GM18502 (cell line): ENCODE measurements around the gene CHKB.

ENCODE experiments used
- ATAC-seq: cut with Tn5 transposase; IDR thresholded peaks from one replicate; pipeline ENCODE4 v1.9.1; 2021; ENCODE audit warnings: mild to moderate bottlenecking; ENCODE audit not compliant: unreplicated experiment, poor library complexity

Gene CHKB

DNA sequence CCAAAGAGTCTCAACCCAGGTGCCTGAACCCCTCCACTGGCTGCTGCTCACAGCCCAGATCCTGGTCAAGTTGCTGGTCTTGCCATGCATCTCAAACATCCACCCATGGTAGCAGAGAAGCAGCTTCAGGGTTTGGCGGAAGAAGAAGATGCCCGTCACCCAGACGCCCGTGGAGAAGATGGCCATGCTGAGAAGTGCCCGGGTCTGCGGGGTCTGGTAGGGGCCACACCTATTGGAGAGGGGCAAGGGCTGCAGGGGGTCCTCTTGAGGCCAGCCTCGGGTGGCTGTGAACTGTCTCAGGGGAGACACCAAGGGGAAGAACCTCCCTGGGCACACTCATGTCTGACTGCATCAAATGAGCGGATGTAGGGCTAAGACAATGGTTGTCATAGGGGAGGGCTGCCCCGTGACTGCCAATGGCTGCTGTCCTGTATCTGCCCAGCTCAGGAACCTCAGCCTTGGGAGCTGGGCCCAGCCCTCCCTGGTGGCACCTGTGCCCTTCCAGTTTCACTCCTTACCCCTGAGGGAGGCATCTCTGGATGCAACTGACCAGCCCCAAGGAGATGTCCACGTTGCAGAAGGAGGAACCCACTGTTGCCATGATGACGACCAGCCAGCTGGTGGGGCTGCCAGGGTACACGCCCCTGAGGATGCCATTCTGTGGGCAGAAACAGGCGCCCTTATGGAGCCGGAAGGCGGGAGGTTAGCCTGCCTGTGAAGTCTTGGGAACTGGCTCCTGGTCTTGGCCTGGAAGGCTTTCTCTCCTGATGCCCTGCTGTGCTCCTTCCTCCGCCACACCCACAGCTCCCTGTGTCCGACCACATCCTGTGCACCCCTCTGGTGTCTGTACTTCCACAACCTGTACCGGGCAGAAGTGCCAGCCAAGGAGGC is 5.6 kb downstream of the CHKB start:
- ATAC-seq: no peak

DNA sequence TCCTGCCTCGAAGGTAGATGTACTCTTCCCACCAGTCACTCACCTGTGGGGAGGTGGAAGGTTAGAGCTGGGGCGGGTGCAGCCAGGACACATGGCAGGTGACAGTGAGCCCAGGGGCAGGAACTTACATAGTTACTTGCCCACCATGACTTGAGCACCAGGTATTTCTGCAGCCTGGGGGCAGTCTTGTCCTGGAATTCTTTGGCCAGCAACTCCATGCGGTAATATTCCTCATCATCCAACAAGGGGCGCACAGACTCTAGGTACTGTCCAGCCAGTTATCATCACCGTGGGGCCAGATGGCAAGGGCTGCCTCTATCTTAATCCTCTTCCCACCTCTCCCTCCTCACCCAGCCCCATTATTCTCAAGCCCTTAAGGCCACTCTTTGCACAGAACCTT is 6.6 kb downstream of the CHKB start:
- ATAC-seq: no peak

DNA sequence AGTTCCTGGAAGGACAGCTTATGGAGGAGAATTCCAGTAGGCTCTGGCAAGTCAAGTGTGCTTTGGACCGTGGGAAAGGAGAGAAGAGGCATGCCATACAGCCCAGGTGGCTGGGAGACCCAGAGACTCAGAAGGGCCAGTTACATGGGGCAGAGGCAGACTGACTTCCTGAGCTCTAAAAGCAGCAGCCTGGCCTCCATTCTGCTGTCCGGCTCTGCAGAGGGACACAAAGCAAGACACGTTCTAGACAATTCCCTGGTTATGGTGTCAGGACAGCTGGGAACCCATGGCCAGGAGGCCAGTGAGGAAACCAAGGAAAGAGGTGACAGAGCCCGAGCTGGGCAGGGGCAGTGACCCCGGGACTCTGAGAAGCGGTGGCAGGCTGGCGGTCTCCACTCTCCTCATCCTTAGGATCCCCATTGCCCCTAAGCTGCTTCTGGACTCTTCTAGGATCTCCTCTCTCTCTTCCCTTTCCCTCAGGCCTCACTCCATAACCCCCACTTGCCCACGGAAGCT is 7.2 kb downstream of the CHKB start:
- ATAC-seq: no peak

DNA sequence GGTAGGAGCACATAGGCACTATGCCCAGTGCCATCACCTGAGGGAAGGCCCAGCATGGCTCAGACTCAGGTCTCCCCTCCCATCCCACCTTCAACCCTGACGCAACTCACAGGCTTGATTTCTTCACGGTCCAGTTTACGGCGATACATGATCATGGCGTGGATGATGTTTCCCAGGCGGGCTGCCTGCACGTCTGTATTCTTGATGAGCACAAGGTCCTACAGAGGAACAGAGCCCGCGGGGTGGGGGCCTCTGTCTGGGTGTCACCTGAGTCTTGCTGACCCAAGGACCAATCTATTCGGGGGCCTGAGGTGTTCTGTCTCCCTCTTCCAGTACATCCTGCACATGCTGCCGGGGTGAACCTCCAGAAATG is 8.3 kb downstream of the CHKB start:
- ATAC-seq: no peak

DNA sequence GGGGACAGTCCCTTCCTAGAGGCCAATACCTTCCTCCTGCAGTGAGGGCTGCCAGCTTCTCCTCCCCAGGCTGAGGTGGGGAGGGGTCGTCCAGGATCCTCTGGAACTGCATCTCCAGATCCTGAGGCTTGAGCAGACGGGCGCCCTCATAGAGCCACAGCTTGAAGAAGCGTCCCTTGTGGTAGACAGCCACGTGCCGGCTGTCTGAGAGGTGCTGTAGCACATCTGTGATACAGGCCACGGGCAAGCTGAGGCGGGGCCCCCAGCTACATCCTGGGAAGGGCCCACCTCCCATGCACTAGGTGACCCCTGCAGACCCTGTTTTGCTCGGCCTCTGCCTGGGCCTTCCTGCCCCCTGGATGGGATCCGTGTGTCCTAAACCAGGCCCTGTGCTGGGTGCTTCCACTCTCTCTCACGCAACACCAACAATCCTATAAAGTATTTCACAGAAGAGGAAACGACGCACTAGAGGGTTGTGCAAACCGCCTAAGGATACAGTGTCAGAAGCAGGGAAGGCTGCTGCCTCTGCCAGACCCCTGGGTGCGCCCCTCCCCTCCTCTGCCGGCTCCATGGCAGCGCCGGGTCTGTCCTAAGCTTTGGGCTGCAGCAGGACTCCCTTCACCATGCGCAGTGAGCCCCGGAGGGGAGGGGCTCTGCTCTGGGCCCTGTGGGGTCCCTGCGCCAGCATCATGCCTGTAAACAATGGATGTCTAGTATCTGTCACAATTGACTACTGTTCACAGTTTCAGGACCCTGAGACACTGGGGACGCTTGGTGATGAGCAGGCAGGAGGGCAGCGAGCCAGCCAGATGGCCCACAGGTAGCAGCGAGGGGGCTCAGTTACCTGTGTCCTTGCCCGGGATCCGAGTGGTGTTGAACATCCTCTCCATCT is 8.9 kb downstream of the CHKB start:
- ATAC-seq: no peak

DNA sequence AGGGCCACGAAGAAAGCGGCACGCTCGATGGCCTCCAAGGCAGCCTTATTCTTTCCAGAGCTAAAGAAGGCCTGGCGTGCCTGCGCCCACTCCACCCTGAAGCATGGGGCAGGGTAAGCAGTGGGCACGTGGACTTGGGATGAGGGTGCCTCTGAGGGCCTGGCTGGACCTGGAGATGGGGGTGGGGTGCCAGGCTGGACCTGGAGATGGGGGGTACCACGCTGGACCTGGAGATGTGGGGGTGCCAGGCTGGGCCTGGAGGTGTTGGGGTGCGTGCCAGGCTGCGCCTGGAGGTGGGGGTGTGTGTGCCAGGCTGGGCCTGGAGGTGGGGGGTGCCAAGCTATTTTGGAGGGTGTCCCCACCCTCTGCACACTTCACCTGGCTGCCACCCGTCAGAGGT is 9.7 kb downstream of the CHKB start:
- ATAC-seq: no peak

DNA sequence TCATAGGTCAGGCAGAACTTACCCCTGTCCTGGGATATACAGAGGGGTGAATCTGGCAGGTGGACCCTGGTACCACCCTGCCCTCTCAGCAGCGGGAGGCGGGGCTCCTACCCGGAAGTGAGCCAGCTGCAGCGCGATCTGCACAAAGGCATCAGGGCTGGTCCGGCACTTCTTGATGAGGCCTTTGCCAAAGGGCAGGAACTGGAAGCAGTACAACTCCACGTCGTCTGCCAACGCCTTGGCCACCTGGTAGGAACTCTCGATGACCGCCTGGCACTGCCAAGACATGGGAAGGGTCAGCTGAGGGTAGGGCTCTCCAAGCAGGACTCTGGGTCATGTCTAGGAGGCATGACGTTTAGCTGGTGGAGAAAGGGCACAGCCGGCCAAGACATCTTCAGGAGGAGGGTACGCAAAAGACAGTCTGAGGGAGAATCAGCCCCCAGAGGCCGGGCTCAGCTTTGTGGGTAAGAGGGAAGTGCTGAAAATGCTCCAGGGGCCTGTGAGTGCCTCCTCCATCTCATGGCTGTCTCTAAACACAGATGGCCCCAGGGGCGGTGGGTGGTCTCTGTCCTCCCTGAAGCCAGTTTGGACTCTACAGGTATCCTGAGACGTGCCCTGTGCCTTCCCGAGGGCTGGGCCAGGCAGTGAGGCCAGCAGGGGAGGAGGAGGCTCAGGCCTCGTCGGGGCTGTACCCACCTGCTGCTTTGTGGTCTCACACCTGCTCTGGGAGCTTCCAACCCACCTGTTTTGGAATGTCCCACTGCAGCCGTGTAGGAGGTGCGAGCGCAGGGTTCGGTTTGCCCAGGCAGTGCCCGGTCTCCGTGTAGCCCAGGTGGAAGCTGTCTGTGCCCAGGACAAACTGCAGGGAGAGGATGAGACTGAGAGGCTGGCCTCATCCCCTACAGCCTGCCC is 11.1 kb downstream of the CHKB start:
- no peak for ATAC-seq

DNA sequence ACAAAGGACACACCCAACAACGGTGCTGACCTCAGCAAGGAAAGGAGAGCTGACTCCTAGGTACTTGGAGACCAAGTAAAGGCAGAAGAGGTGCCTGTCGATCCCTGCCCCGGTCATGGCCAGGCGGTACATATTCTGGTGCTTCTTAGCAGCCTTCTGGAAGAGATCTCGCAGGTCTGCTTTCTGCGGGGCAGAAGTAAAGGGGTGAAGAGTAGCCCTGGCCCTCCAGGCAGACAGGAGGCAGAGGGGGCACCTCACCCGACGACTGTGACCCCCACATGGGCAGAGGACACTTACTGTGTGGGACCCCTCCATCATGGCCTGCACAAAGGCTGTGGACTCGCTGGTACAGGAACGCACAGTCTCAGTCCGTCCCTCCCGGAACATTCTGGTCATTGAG is 11.8 kb downstream of the CHKB start:
- ATAC-seq: no peak

DNA sequence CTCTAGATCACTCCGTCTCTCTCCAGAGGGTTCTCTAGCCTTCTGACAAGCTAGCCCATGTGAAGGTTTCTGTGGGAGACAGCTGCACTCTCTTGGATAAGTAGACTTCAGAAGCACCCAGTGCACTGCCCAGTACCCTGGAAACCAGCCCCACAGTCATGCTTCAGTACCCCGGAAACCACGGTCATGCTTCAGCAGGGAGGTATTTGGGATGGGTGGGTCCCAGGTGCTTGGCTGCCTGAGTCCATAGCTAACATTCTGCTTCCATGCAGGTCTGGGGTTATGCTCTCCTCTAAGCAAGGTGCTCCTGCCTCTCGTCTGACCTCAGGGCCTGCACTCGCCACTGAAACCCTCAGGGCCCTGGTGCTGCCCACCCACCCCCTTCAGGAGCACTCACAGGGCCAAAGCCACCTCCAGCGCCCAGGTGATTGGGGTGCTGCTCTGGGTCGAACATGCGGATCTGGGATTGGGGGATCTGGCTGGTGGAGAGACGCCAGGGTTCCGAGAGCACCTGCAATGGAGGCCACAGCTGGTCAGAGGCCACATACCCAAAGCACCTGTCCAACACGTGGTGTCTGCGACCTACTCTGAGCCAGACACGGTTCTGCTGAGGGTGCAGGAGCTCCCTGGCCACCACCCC is 12.6 kb downstream of the CHKB start:
- ATAC-seq: no peak

DNA sequence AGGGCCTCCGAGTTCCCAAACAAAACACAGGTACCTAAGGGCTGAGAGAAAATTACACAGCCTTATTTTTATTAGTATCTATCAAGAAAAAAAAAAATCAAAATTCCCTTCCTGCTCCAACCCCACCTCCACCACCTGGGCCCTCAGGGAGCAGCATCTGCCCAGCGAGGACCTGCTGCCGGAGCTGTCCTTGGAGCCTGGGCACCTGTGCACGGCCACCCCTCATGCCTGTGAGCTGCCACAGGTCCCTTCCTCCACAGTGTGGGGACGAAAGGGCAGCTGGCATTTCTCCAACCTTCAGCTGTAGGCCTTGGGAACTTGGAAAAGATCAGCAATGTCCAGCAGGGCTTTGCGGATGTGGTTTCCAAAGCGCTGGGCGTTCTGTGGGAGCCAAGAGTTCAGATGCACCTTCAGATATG is 13.6 kb downstream of the CHKB start:
- ATAC-seq: no peak

DNA sequence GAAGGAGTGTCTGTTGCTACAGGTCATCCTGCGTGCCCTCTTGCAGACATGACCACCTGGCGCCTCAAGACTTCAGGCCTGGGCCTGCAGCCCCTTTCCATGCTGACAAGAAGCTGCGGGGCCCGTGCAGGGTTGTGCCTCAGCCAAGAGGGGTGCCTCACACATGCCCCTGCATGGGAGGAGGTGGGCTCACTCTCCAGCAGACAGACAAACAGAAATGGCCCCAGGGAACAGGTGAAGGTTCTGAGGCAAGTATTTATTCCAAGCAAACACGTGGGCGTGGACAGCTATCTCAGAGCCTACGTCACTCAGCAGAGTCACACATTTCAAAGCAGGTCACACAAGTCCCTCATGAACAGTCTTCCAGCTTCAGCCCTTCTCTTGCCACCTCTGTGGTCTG is 14.0 kb downstream of the CHKB start:
- no peak for ATAC-seq

DNA sequence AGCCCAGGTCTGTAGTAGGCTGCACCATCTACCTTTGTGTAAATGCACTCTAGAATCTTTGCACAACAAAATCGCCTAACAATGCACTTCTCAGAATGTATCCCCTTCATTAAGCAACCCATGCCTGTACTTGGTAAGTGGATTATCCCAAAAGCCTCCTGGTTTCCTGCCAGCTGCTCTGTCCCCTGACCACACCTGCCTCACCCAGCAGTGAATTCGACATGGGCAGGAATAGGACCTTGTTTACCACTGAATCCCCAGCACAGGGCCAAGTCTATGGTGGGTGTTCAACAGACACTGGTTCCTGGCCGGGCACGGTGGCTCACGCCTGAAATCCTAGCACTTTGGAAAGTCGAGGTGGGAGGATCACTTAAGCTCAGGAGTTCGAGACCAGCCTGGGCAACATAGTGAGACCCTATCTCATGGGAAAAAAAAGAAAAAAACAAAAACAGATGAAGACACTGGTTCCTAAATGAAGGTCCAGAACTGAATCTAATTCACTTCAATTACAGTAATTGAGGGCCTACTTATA is 14.9 kb downstream of the CHKB start:
- no peak for ATAC-seq

DNA sequence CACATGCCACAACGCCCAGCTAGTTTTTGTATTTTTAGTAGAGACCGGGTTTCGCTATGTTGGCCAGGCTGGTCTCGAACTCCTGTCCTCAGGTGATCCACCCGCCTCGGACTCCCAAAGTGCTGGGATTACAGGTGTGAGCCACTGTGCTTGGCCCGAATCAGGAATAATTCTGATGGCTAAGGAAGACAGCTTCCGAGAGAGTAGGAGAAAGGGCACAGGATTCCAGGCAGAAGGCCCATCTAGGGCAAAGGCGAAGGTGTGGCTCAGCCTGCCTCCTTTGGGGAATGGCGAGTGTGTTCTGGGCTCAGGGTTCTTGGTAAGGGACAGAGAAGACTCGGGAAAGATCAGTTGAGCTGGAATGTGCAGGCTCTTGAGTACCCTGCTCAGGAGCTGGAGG is 18.4 kb downstream of the CHKB start:
- no peak for ATAC-seq

DNA sequence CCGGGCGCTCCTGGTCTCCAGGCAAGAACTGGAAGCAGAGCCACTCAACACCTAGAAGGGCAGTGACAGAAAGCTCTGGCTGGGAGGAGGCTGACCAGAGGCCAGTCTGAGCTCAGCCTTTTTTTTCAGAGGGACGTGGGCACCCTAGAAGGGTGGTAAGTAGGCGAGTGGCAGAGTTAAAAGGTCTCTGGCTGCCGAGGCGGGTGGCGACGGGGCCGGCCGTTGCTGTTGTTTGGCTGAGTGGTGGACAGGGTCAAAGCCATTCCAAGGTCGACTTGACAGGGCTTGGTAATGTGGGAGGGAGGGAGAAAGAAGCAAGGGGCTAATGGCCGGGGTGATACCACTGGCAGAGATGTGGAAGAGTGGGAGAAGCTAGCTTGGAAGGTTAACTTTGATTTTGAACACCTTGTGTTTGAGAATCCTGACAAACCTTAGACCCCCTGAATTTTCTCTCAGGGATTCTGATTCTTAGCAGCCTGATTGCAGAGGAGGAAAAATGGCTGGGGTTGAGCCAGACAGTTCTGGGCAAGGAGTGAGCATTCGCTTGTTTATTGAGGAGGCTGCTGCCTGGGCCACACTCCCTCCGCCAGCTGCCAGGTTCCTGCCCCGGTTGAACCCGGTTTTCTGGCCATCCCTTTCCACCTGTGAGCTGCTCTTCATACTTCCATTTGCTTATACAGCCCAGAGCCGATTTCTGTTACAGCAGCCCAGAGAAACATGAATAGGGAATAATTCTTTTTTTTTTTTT is 19.1 kb downstream of the CHKB start:
- no peak for ATAC-seq

DNA sequence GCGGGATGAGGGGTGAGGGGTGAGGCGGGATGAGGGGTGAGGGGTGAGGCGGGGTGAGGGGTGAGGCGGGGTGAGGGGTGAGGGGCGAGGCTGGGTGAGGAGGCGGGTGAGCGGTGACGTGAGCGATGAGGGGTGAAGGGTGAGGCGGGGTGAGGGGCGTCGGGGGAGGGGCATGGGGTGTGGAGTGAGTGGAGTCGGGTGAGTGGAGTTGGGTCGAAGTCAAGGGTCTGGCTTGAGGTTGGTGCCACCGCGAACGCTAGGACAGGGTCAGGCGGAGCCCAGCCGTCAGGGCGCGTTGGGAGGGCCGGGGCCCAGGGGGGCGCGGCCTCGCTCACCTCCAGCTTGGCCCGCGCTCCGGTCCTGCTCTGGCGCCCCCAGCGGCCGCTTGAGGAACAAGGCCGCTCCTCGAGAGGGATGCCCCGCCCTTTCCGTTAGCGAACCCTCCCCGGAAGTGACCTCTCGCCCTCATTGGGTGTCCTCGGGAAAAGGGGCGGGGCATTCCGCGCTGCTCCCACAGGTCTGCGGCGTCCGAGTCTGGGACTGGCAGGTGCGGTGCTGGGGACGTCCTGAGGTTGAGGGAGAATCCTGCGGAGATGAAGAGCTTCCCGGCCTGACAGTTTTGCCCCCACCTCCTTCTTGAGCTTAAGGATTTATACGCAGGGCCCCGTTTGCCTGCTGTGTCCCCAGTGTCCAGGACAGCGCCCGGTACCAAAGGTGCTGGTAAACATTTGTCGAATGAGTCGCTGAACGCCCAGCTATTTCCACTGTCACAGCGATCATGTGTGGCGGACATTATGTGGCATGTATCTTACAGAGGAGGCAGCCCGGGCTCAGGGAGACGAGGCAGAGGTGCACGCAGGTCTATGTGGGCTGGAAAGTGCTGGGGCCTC is 19.9 kb downstream of the CHKB start, which contains the start of gene SYCE3:
TSS of gene SYCE3 (minus strand) at position 397 of the 890 bp plus-strand sequence. CDS start 6,514 bp downstream, outside the sequence.
- ATAC-seq: peak; percentile 93

DNA sequence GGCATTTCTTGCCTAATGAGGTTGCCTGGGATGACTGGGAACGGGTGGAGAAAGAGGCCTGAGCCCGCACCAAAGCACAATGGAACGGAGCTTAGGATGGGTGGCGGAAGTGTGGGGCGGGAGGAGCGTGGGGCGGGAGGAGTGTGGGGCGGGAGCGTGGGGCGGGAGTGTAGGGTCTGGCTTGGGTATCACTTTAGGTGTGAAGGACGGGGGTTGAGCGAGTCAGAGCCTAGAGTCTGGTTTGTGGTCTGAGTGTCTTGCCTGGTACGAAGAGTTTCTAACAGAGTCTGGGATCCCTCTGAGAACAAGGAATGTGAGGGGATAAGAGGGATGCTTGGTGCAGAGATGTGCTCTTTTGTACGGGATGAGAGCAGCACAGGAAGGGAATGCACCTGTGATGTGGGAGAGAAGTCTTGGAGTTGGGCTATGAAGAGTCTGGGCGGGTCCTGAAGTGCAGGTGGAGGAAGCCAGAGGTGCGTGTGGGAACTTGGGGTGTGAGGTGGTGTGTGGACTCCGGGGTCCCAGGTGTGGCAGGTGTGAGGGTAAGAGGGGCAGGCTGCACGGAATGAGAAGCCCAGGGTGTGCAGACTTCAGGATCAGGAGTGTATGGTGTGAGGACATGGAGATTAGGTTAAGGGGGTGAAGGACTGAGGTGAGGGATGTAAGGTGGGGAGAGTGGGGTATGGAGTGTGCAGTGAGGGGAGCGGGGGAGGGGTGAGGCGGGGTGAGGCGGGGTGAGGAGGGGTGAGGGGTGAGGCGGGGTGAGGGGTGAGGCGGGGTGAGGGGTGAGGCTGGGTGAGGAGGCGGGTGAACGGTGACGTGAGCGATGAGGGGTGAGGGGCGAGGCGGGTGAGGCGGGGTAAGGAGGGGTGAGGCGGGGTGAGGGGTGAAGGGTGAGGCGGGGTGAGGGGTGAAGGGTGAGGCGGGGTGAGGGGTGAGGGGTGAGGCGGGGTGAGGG is 21.0 kb downstream of the CHKB start:
- no peak for ATAC-seq

DNA sequence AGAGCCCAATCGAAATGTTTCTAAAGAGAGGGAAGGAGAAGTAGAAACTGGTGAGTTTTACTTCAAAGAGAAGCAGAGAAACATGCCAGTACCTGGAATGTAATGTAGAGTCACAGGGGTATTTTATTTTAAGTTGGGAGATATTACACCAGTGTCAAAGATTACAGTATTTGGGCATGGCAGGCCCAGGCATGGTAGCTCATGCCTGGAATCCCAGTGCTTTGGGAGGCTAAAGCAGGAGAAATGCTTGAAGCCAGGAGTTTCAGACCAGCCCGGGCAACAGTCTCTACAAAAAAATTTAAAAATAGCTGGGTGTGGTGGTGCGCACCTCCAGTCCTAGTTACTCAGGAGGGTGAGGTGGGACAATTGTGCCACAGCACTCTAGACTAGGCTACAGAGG is 22.6 kb downstream of the CHKB start:
- ATAC-seq: no peak
